K562 (cell line): ENCODE results near the gene NME8.

Source experiments
- CEBPB ChIP-seq: fragments of 450-650 bp; IDR thresholded peaks from 2 replicates; pipeline ENCODE4 v1.6.1; 2016; ENCODE audit warnings: missing genetic modification characterization, missing compliant biosample characterization
- CREM ChIP-seq: IDR thresholded peaks from 2 replicates; pipeline ENCODE4 v1.6.1; 2014; ENCODE audit warnings: antibody characterized with exemption, low read depth
- EZH2 ChIP-seq: IDR thresholded peaks from 2 replicates; pipeline ENCODE4 v1.6.1; 2012; ENCODE audit warnings: low read depth, mild to moderate bottlenecking, inconsistent platforms, low read length, borderline replicate concordance
- MAFK ChIP-seq: IDR thresholded peaks from 2 replicates; pipeline ENCODE4 v1.6.1; 2011; ENCODE audit warnings: low read length, improper control_type of control experiment
- TCF7L2 ChIP-seq: fragments of 150-350 bp; IDR thresholded peaks from 2 replicates; pipeline ENCODE4 v1.6.1; 2016; ENCODE audit warnings: low read depth, mild to moderate bottlenecking, low read length, moderate library complexity
- ZC3H11A ChIP-seq: IDR thresholded peaks from 2 replicates; pipeline ENCODE4 v1.6.1; 2012; ENCODE audit warnings: low read depth, low read length, improper control_type of control experiment
- ZFX ChIP-seq: sonication (generic); formaldehyde crosslinking; IDR thresholded peaks from 2 replicates; pipeline ENCODE4 v1.8.0; 2022; ENCODE audit warnings: mild to moderate bottlenecking, missing genetic modification reagents, moderate library complexity
- ZNF232 ChIP-seq: sonication (generic); formaldehyde crosslinking; IDR thresholded peaks from 2 replicates; pipeline ENCODE4 v1.8.0; 2022; ENCODE audit warnings: mild to moderate bottlenecking, missing genetic modification reagents
- ZNF311 ChIP-seq: fragments of 250-450 bp; sonication (Bioruptor Pico); IDR thresholded peaks from 2 replicates; pipeline ENCODE4 v1.4.0; 2020; ENCODE audit warnings: mild to moderate bottlenecking, moderate library complexity
- TF ChIP-seq, protein P1 (sequence below), 3 experiments: IDR thresholded peaks in 2 of 3; conservative IDR thresholded peaks in 1 of 3; 2 replicates each; pipeline ENCODE4 v1.5.1; 2011 to 2012; ENCODE audit warnings: low read length in 3 of 3, mild to moderate bottlenecking in 3 of 3, control low read depth in 2 of 3, improper control_type of control experiment in 1 of 3, inconsistent platforms in 1 of 3, low read depth in 1 of 3, mixed read lengths in 1 of 3, moderate library complexity in 1 of 3; ENCODE audit not compliant: insufficient read depth in 2 of 3
- TF ChIP-seq, protein P2 (sequence below), 3 experiments: fragments of 200-800 bp in 1 of 3; fragments of 250-450 bp in 1 of 3; fragments of 450-650 bp in 1 of 3; sonication (Bioruptor Pico) in 1 of 3; sonication (Bioruptor generic) in 1 of 3; formaldehyde crosslinking in 1 of 3; IDR thresholded peaks; 2 replicates each; pipeline versions ENCODE4 v1.6.1 to v1.8.0; 2016 to 2022; ENCODE audit warnings: mild to moderate bottlenecking in 2 of 3, missing genetic modification characterization in 2 of 3, missing compliant biosample characterization in 1 of 3, moderate library complexity in 1 of 3

DNA sequence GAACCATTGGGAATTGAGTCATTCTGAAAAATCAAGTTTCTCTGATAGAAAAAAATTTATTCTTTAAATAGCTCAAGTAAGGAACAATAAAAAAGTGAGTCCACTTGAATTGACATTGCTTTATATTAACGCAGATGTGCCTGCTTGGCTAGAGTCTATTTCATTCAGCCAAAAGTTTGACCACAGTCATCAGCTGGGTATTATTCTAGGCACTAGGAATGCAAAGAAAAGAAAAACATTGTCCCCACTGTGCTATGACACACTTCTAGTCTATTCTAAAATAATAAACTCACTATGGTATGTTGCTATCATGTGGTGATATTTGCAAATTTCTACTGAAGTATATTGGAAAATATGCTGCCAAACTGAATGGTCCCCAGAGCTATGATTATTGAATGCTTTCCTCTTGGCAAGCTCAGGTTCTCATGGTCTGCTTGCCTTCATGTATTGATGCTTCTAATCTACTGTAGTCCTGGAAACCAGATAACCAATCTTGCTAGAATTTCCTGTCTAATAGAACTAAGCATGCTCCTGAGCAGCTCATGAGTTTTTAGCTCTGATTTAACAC lies 59.9 kb downstream of the NME8 start:
- TF ChIP-seq, protein P1, sequence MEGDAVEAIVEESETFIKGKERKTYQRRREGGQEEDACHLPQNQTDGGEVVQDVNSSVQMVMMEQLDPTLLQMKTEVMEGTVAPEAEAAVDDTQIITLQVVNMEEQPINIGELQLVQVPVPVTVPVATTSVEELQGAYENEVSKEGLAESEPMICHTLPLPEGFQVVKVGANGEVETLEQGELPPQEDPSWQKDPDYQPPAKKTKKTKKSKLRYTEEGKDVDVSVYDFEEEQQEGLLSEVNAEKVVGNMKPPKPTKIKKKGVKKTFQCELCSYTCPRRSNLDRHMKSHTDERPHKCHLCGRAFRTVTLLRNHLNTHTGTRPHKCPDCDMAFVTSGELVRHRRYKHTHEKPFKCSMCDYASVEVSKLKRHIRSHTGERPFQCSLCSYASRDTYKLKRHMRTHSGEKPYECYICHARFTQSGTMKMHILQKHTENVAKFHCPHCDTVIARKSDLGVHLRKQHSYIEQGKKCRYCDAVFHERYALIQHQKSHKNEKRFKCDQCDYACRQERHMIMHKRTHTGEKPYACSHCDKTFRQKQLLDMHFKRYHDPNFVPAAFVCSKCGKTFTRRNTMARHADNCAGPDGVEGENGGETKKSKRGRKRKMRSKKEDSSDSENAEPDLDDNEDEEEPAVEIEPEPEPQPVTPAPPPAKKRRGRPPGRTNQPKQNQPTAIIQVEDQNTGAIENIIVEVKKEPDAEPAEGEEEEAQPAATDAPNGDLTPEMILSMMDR (IDR thresholded peaks at IDR 0.05 in 2 of 3, conservative IDR thresholded peaks at IDR 0.05 in 1 of 3; ENCODE audit: insufficient read depth in 2 of 3, low read depth in 1 of 3, low read length in 3 of 3): no peak
- TF ChIP-seq, protein P2, sequence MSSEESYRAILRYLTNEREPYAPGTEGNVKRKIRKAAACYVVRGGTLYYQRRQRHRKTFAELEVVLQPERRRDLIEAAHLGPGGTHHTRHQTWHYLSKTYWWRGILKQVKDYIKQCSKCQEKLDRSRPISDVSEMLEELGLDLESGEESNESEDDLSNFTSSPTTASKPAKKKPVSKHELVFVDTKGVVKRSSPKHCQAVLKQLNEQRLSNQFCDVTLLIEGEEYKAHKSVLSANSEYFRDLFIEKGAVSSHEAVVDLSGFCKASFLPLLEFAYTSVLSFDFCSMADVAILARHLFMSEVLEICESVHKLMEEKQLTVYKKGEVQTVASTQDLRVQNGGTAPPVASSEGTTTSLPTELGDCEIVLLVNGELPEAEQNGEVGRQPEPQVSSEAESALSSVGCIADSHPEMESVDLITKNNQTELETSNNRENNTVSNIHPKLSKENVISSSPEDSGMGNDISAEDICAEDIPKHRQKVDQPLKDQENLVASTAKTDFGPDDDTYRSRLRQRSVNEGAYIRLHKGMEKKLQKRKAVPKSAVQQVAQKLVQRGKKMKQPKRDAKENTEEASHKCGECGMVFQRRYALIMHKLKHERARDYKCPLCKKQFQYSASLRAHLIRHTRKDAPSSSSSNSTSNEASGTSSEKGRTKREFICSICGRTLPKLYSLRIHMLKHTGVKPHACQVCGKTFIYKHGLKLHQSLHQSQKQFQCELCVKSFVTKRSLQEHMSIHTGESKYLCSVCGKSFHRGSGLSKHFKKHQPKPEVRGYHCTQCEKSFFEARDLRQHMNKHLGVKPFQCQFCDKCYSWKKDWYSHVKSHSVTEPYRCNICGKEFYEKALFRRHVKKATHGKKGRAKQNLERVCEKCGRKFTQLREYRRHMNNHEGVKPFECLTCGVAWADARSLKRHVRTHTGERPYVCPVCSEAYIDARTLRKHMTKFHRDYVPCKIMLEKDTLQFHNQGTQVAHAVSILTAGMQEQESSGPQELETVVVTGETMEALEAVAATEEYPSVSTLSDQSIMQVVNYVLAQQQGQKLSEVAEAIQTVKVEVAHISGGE (CRISPR knock-in tag; IDR thresholded peaks at IDR 0.05): no peak
- TF ChIP-seq EZH2 (no peak), ZNF311 (no peak), TCF7L2 (no peak), MAFK (no peak), ZFX (no peak), ZNF232 (no peak), CREM (no peak), ZC3H11A (no peak), CEBPB (tag) (no peak)
